Suprapubic skin (tissue), 4 donors: ENCODE results near the gene NUP160. TPM values are rescaled to one million over a fixed set of nuclear protein-coding genes. Genes with fewer than 3 reads are reported as not detected.
"Not testable (repeated sequence)": the region's sequence is repeated elsewhere in the genome, so short reads cannot be mapped to it uniquely, and the experiment has no call there.

Experiments used
- DNase-seq, 2 donors: peaks; one replicate each; pipeline ENCODE4 v3.0.0-alpha.2; 2019; ENCODE audit warnings: low spot score in 2 of 2
- H3K27ac ChIP-seq: fragments of 200-600 bp; sonication (generic); one replicate; pipeline ENCODE4 v1.5.1; 2019
- H3K27me3 ChIP-seq: fragments of 200-600 bp; sonication (generic); one replicate; pipeline ENCODE4 v1.5.1; 2019
- H3K36me3 ChIP-seq: fragments of 200-600 bp; sonication (generic); one replicate; pipeline ENCODE4 v1.5.1; 2019
- H3K4me1 ChIP-seq: fragments of 200-600 bp; sonication (generic); one replicate; pipeline ENCODE4 v1.5.1; 2019
- H3K4me3 ChIP-seq: fragments of 200-600 bp; sonication (generic); one replicate; pipeline ENCODE4 v1.5.1; 2019; ENCODE audit warnings: mild to moderate bottlenecking
- H3K9me3 ChIP-seq: fragments of 200-600 bp; sonication (generic); one replicate; pipeline ENCODE4 v1.5.1; 2019
- CTCF ChIP-seq, 2 donors: fragments of 200-600 bp in 1 of 2; fragments of 450-650 bp in 1 of 2; sonication (generic) in 1 of 2; IDR thresholded peaks; one replicate each; pipeline ENCODE4 v1.5.1; 2016 to 2019; ENCODE audit warnings: antibody characterized with exemption in 2 of 2, mild to moderate bottlenecking in 1 of 2, moderate library complexity in 1 of 2
- EP300 ChIP-seq: sonication (generic); formaldehyde crosslinking; IDR thresholded peaks from one replicate; pipeline ENCODE4 v1.6.1; 2017; ENCODE audit warnings: antibody characterized with exemption
- POLR2A ChIP-seq, 2 donors: fragments of 450-650 bp; IDR thresholded peaks; one replicate each; pipeline ENCODE4 v1.6.1; 2017; ENCODE audit warnings: antibody characterized with exemption in 2 of 2, mild to moderate bottlenecking in 2 of 2, moderate library complexity in 2 of 2
- POLR2AphosphoS5 ChIP-seq, 3 donors: sonication (generic); formaldehyde crosslinking; IDR thresholded peaks; one replicate each; pipeline ENCODE4 v1.6.1; 2017; ENCODE audit warnings: antibody characterized with exemption in 3 of 3
- WGBS: methylation state at CpG from one replicate; pipeline ENCODE4 v1.1.5; 2018; 5-methylcytosine and 5-hydroxymethylcytosine counted together
- total RNA-seq, 4 donors: library from RNA; depleted of rRNA; stranded (reverse); fragments of >200 nt; gene quantifications; one replicate each; pipeline ENCODE4 v1.1.0, GENCODE V29; 2016

Gene NUP160
- total RNA-seq, 4 donors from 2014 or later = 17.5 to 55.7 (median 26.6) TPM

GRCh38 chr11:47750725-47751124, 97.4 kb downstream of the NUP160 start:
- H3K36me3 ChIP-seq = peaks cover 96% of the 10 kb centered on the region
- TF ChIP-seq POLR2AphosphoS5 (IDR thresholded peaks at IDR 0.05) (no peak), EP300 (no peak), CTCF (IDR thresholded peaks at IDR 0.05) (no peak), POLR2A (IDR thresholded peaks at IDR 0.05) (no peak)

GRCh38 chr11:47742494-47742893, 105.7 kb downstream of the NUP160 start:
- not testable (repeated sequence) for H3K4me1 ChIP-seq, DNase-seq
- WGBS = 95% methylated on average over 7 of the region's 7 CpGs

More at GRCh38 chr11:47750725-47751124, 97.4 kb downstream of the NUP160 start:
- DNase-seq = no peak
- Histone ChIP-seq H3K27ac (no peak overlapping the region), H3K9me3 (no peaks in the 10 kb centered on the region), H3K27me3 (no peaks in the 10 kb centered on the region), H3K4me3 (no peak overlapping the region), H3K4me1 (no peaks in the 10 kb centered on the region)
- WGBS = 94% methylated on average over 5 of the region's 5 CpGs

GRCh38 chr11:47737817-47738216, 110.3 kb downstream of the NUP160 start:
- H3K4me3 ChIP-seq, H3K4me1 ChIP-seq, H3K9me3 ChIP-seq, H3K27me3 ChIP-seq, H3K27ac ChIP-seq, DNase-seq: not testable (repeated sequence)
- H3K36me3 ChIP-seq = peaks cover 98% of the 10 kb centered on the region
- 91% methylated on average over 7 of the region's 7 CpGs for WGBS

More at GRCh38 chr11:47742494-47742893, 105.7 kb downstream of the NUP160 start:
- H3K27ac ChIP-seq, H3K27me3 ChIP-seq, H3K4me3 ChIP-seq, H3K9me3 ChIP-seq: not testable (repeated sequence)
- peaks cover 98% of the 10 kb centered on the region for H3K36me3 ChIP-seq

- Histone ChIP-seq H3K4me1 (no peaks in the 10 kb centered on the region), H3K27me3 (no peaks in the 10 kb centered on the region), H3K4me3 (no peak overlapping the region), H3K36me3 (peaks cover 100% of the 10 kb centered on the region), H3K9me3 (no peaks in the 10 kb centered on the region), H3K27ac (no peak overlapping the region)
- no peak for DNase-seq
- TF ChIP-seq POLR2A (IDR thresholded peaks at IDR 0.05) (no peak), CTCF (IDR thresholded peaks at IDR 0.05) (no peak), EP300 (no peak)
- WGBS = 84% methylated on average over 10 of the region's 10 CpGs
Measured at GRCh38 chr11:47732271-47732670, 115.9 kb downstream of the NUP160 start.

- no peaks in the 10 kb centered on the region for H3K27me3 ChIP-seq
- no peak overlapping the region for H3K27ac ChIP-seq
- no peaks in the 10 kb centered on the region for H3K4me1 ChIP-seq
- no peak overlapping the region for H3K4me3 ChIP-seq
- TF ChIP-seq POLR2A (IDR thresholded peaks at IDR 0.05) (no peak), CTCF (IDR thresholded peaks at IDR 0.05) (no peak), POLR2AphosphoS5 (IDR thresholded peaks at IDR 0.05) (no peak), EP300 (no peak)
- WGBS = 57% methylated on average over 6 of the region's 6 CpGs
- H3K36me3 ChIP-seq = peaks cover 94% of the 10 kb centered on the region
- DNase-seq = no peak
- no peaks in the 10 kb centered on the region for H3K9me3 ChIP-seq
Measured at GRCh38 chr11:47731475-47731874, 116.7 kb downstream of the NUP160 start.

Other genes starting within 250 kb of the NUP160 start
- gene MTCH2, start 205.8 kb downstream of the NUP160 start, total RNA-seq = 10 to 100 TPM; 31.1 to 60.9 (median 51.2) TPM
- gene AGBL2, start 133.0 kb downstream of the NUP160 start, total RNA-seq = under 1 TPM in 2 of 4 donors, not detected in 2; 0.29 to 0.89 TPM
- 100 to 1,000 TPM in 3 of 4 donors, 10 to 100 TPM in 1; 99.3 to 397 (median 143) TPM for gene FNBP4, start 81.0 kb downstream of the NUP160 start, total RNA-seq
- 10 to 100 TPM in 3 of 4 donors, 1 to 10 TPM in 1; 4.0 to 15.5 (median 13.1) TPM for gene PTPRJ, start 132.2 kb upstream of the NUP160 start, total RNA-seq